ENCODE measurements around the gene NMD3.

The NMD3 gene

DNA sequence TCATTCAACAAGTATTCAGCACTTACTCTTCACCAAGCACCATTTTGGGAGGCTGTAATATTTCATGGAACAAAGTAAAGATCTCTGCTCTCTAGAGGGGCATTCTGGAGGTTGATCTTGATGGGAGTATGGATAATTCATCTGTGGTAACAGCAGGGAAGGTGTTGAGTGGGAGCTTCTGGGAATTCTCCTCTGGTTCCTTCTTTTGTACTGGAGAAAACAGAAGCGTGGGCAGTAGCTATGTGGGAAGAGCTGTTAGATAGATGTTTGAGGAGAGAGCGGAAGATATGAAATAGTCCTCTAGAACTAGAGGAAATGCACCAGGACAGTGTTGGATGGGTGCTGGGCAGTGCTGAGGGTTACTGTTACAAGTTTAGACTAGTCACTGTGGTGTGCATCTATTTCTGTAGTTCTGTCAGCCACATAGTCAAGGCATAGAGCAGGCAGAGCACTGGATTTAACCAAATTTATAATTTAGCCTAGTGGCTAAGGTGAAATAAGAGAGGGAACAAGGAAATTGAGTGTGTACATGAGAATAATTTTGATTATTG, 9.6 kb downstream of the NMD3 start:
- no peak for DNase-seq (ENCODE audit: low read depth in 1 of 2, low spot score in 1 of 2)

DNA sequence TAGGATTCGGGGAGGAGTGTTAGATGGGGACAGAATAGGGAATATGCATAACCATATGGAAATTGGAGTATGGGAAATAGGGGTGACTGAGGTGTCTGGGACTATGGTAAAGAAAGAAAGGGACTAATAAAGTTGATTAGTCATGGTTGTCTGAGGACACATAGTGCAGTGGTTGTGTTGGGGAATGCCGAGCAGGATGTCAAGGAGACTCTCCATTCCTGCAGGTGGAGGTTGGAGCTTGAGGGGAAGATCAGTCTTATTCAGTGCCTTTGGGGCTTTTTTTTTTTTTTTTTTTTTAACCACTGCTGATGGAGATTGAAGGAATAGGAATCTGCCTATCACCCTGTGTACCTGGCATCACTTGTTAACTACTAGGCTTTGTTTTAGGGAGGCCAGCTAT, 10.8 kb downstream of the NMD3 start:
- no peak for DNase-seq (ENCODE audit: low read depth in 1 of 2, low spot score in 1 of 2)

DNA sequence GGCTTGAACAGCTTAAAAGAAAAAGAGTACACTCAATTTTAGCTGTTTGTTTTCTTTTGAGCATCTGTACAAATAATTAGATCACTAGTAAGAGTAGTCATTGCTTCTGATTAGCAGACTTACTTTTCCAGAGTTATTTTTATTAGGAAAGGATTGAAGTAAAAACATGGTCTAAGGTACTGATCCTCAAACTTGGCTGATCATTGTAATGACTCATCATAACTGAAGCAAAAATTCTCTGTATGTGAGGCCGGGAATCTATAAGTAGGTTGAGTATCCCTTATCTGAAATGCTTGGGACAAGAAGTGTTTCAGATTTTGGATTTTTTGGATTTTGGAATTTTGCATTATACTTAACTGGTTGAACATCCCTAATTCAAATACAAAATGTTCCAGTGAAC, 12.4 kb downstream of the NMD3 start:
- no peak for DNase-seq (ENCODE audit: low read depth in 1 of 2, low spot score in 1 of 2)

DNA sequence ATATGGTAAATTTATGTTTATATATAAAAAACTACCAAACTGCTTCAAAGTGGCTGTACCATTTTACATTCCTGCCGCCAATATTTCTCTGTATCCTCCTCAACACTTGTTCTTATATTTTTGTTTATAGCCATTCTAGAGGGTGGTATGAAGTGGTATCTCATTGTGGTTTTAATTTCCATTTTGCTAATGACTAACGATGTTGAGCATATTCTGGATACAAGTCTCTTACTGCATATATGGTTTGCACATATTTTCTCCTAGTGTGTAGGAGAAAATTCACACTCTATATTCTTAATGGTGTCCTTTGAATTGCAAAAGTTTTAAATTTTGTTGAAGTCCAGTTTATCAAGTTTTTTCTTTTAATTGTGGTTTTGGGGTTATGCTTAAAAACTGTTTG, 15.1 kb downstream of the NMD3 start:
- no peak for DNase-seq (ENCODE audit: low read depth in 1 of 2, low spot score in 1 of 2)

DNA sequence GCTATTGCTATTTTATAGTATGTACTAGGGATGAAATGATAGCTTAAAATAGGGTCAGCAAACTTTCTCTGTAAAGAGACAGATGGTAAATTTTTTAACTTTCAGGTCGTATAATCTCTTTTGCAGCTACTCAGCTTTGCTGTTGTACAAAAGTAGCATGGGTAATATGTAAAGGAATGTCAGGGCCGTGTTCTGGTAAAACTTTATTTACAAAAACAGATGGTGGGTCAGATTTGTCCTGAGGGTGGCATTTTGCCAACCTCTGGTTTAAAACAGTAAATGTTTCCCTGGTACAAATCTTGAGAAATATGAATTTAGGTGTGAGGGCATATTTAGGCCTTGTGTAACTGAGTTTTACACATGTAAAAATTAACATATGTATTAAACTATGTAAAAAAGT, 18.6 kb downstream of the NMD3 start:
- DNase-seq (ENCODE audit: low read depth in 1 of 2, low spot score in 1 of 2) = no peak

DNA sequence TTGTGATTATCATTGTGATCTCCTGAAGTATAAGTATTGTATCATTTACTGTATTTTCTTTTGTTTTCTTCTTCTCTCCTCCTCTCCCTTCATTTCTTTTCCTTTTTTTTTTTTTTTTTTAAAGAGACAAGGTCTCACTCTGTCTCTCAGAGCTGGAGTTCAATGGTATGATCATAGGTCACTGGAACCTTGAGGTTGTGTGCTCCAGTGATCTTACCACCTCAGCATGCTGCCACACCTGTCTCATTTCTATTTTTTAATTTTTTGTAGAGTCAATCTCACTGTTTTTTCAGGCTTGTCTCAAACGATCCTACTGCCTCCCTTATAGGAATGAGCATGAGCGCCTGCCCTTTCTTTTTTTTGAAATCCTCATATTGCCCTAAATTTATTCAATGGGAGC, 23.4 kb downstream of the NMD3 start:
- DNase-seq (ENCODE audit: low read depth in 1 of 2, low spot score in 1 of 2) = no peak

DNA sequence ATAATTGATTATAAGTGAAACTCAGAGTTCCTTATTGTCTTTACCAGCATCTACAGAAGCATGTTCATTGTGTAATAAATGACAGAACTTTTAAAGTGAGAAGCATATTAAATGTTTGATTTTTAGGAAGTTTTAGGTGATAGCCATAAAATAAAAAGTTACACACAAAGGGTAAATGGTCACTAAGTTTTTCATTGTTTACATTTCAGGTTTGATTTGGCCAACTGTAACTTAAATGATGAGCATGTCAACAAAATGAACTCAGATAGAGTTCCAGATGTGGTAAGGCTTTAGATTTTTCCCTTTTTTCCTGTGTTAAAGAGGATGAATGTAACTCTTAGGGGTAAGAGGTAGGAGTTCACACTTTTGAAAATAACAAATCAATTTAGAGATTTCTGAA, 25.9 kb downstream of the NMD3 start:
- DNase-seq (ENCODE audit: low read depth in 1 of 2, low spot score in 1 of 2) = no peak

DNA sequence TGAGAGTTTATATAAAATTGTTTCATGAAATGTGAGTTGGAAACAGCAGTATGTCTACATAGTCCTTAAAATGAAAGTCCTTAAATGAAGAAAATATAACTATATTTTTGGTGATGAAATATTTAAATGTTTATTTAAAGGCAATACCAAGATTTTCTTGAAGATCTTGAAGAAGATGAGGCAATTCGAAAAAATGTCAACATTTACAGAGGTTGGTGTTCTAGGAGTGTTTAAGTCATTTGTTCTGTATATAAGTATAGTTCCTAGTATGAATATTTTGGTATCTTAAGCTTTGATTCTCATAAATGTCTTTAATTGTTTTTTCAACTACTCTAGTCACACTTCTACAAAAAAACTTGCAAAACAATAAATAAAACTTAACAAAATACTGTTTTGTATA, 29.0 kb downstream of the NMD3 start:
- DNase-seq (ENCODE audit: low read depth in 1 of 2, low spot score in 1 of 2) = no peak

DNA sequence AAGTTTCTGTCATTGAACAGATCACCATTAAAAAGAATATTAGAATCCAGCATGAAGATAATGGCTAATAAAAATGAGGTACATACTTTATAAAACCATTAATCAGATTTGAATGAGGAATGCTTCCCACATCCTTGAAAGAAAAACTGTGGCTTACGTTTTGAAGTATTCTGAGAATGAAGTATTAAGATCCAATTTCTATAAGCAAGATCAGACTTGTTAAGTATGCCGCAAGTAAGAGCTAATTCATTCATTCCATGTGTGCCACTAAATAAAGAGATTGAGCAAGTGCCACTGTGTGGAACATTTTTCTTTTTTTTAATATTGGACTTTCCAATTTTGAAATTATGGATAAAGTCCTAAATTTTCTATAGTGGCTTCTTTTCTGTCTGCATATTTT, 30.6 kb downstream of the NMD3 start:
- no peak for DNase-seq (ENCODE audit: low read depth in 1 of 2, low spot score in 1 of 2)

DNA sequence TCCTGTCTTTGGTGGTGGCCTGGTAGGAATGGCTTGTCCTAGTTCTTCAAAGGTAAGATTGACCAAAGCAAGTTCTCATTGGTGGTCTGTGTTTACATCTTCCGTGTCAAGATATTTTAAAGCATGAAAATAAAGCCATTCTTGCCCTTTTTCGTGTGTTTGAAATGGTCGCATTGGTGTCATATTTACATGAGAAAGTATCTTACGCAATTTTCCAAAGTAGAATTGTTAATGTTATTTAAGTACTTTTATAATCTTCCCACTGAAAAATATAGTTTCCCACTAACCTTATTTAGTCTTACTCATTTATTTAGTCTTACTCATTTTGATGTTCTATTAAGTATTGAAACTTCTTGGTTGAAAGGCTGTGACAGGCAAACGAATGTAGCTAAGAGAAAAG, 31.0 kb downstream of the NMD3 start:
- DNase-seq (ENCODE audit: low read depth in 1 of 2, low spot score in 1 of 2) = no peak

DNA sequence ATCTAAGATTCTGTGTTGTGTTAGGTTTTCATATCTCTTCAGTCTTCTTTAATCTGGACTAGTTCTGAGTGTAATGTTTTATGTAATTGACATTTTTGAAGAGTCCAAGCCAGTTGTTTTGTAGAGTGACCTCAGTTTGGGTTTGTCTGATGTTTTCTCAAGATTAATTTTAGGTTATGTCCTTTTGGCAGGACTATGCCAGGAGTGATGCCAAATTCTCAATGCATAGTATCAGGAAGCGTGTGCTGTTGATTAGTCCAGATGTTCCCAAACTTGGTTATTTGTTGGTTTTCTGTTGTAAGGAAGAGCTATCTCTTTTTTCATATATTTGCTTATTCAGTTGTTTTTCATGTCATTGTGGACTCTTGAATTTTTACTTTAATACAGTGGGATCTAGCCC, 32.6 kb downstream of the NMD3 start:
- DNase-seq (ENCODE audit: low read depth in 1 of 2, low spot score in 1 of 2) = no peak

DNA sequence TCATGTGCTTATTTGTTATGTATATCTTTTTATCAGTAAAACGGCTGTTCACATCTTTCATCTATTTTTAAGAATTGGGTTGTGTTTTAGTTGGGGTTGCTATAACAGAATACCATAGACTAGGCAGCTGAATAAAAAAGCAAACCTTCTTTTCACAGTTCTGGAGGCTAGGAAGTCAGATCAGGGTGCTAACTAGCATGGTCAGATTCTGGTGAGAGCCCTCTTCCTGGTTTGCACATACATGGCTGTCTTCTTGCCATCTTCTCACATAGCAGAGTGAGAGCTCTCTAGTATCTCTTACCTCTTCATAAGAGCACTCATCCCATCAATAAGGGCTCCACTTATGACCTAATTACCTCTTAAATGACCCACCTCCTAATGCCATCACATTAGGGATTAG, 33.8 kb downstream of the NMD3 start:
- no peak for DNase-seq (ENCODE audit: low read depth in 1 of 2, low spot score in 1 of 2)

DNA sequence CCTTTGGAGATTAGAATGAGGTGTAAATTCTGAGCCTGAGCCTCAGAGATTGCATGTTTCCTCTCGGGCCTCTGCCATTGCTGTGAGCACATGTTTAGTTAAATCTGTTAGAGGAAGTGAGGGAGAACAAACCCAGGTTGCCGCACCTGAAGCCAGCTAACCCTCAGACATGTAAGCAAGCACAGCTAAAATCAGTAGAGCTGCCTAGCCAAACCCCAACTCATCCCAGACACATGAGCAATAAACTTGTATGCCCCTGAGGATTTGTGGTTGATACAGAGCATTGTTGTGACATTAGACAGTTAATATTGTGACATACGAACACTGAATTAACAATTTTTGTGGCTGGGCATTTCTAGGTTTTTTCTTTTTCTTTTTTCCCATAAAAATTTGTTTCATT, 41.9 kb downstream of the NMD3 start:
- DNase-seq (ENCODE audit: low read depth in 1 of 2, low spot score in 1 of 2) = no peak

DNA sequence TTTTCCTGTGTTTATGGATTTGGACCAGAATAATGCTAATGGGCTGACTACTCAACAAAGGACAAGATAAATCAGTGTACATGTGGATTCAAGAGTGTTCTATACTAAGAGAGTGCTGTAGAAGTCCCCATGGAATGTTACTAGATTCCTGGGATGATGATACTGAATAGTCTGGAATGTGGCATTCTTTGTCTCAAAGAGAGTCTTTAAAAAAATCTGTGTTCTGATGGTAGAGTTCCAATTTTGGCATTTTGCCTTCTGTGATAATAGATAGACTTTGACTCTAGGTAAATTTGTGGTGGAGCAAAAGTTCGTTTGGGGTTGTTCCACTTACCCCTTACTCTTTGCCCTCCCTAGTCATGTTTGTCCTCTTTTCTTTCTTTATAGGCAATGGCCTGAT, 43.7 kb downstream of the NMD3 start:
- no peak for DNase-seq (ENCODE audit: low read depth in 1 of 2, low spot score in 1 of 2)

DNA sequence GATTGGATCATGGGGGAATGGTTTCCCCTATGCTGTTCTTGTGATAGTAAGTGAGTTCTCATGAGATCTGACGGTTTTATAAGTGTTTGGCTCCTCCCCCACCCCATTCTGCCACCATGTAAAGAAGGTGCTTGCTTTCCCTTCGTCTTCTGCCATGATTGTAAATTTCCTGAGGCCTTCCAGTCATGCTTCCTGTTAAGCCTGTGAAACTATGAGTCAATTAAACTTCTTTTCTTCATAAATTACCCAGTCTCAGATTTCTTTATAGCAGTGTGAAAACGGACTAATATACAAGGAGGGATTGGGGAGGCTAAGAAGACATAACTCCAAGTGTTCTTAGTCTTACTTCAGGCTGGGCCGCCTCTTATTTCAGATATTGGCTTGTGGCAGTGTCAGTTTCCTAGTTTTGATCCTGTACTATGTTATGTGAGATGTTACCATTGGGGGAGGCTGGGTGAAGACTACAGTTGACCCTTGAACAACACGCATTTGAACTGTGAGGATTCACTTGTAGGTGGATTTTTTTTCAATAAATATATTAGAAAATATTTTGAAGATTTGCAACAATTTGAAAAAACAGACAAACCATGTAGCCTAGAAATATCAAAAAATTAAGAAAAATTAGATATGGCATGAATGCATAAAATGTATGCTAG, 44.9 kb downstream of the NMD3 start:
- DNase-seq (ENCODE audit: low read depth in 1 of 2, low spot score in 1 of 2) = no peak

DNA sequence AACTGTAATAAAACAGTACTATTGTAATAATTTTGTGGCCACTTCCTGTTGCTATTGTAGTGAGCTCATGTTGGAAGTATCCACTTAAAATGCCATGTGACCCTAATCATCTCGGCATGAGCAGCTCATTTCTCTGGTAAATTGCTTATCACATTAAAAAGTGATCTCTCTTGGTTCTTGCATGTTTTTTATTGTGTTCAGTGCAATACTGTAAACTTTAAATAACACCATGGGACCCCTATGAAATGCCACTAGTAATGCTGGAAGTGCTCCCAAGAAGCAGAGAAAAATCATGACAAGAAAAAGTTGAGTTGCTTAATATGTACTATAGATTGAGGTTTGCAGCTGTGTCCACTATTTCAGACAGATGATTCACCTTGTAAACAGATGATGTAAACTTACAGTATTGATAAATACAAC, 45.6 kb downstream of the NMD3 start:
- DNase-seq (ENCODE audit: low read depth in 1 of 2, low spot score in 1 of 2) = no peak

DNA sequence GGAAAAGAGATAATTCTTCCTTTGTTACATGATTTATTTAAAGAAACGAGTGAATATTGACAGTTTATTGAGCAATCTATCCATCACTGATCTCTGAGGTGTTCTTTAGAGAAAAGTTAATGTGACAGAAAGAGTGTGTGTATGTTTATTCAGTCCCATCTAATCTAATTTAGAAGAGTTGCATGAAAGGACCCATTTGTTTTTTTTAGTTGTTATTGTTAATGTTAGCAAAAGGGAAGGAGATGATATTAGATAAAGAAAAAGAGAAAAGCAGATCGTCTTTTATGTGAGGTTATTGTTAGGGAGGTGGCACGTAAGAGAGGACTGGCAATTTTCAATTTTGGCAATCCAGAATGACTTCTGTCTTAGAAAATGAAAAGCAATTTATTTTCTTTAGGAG, 46.5 kb downstream of the NMD3 start:
- DNase-seq (ENCODE audit: low read depth in 1 of 2, low spot score in 1 of 2) = no peak

DNA sequence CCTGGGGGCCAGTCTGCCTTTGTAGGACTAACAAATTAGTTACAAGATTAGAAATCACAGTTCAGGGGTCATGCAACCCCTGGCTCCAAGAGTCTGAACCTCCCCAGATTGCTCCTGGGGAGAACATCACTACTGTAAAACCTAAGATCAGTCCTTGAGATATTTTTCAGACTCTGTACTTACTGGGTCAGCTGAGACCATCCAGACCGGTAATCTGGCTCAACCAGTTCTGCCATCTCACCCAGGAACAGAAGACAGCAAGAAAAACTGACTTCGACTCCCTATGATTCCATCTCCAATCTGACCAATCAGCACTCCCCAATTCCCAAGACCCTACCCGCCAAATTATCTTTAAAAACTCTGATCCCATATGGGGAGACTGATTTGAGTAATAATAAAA, 47.5 kb downstream of the NMD3 start:
- DNase-seq (ENCODE audit: low read depth in 1 of 2, low spot score in 1 of 2) = no peak

DNA sequence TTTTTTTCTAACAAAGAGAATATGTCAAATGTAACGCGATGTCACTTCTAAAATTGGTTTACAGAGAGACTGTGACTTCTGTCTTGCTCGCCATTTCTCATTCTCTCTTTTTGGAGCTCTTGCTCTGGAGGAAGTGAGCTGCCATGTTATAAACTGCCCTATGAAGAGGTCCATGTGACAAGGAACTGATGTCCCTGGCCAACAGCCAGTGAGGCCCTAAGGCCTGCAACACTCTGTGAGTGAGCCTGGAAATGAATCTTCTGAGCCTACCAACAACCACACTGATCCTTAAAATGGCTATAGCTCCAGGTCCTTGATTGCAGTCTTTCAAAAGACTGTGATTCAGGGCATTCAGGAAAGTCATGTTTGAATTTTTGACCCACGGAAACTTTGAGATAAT, 49.9 kb downstream of the NMD3 start:
- DNase-seq (ENCODE audit: low read depth in 1 of 2, low spot score in 1 of 2) = no peak

DNA sequence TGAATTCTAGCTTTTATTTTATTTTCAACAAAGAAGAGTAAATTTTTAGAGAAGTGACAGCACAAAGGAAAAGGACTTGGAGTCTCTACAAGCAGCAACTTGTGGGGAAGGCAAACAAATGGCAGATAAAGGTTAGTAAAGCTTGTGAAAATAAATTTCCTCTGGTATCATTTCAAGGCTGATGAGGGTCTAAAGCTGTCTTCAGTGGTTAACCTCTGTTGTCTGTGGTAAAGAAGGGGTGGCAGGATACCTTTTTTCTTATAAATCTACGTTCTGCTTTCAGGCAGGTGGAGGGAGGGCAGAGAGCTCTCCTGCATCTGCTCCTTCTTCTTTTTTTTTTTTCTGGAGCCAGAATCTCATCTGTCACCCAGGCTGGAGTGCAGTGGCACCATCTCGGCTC, 50.5 kb downstream of the NMD3 start:
- no peak for DNase-seq (ENCODE audit: low read depth in 1 of 2, low spot score in 1 of 2)

DNA sequence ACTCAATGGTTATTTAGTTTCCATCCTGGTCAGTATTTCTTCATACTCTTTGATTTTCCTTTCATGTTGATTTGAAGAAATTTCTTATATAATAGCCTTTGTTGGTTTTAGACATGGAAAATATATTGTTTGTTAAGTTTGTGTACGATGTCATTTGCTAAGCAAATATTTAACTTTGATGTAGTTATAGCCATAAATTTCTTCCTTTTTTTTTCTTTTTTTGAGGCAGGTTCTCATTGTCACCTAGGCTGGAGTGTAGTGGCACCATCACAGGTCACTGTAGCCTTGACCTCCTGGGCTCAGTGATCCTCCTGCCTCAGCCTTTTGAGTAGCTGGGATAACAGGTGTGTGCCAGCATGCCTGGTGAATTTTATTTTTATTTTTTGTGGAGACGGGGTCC, 51.4 kb downstream of the NMD3 start:
- no peak for DNase-seq (ENCODE audit: low read depth in 1 of 2, low spot score in 1 of 2)

DNA sequence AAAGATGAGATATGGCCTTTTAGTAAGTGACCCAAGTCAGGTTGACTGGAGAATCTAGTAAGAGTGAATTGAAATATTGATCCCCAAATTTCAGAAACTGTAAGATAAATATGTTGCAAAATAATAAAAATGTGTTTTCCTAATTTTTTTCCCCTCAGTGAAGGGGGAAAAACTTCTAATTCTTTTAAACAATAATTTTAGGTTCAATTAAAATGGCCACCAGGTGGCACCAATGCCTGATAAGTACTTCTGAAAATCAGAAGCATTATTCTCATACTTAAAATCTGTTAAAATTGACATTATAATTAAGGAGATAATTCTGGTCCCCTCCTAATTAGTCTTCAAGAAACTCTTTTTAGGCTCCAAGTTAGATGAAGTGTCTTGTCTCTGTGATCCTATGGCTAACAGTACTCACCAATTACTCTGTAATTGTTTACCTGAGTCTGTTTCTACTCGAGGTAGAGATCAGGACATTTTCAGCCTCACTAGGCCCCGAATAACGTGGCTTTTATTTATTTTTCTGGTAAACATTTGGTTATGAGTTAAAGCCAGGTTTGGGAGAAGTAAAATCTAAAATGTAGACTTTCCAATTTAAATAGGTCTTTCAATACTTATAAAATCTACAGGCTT, 52.6 kb downstream of the NMD3 start:
- DNase-seq (ENCODE audit: low read depth in 1 of 2, low spot score in 1 of 2) = no peak

DNA sequence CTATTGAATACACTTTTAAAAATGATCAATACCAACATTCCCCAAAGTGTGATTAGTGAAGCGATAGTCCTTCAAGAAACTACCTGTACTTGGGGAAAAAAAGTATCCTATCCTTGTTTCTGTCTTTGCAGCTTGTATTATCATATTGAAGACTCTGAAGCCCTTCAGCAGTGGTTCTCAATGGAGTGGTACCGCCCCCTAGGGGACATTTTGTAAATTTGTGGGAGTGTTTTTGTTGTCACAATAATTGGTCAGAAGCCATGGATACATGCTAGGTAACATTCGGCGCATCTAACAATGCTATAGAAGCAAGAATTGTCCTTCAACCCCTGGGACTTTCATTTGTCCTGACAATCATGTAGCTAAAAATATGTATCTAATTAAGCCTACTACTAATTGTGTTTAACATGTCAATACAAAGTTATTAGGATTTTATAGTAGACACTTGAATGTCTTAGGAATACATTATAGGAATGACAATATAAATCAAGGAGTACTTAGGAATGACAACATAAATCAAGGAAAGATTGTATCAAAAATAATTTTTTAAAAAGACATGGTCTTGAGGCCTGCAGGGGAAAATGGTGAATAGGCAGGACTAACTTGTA, 53.7 kb downstream of the NMD3 start:
- no peak for DNase-seq (ENCODE audit: low read depth in 1 of 2, low spot score in 1 of 2)

Data from stimulated activated CD4-positive, alpha-beta T cell treated with anti-CD3 and anti-CD28 coated beads, Interleukin-15, amount 100 ng/mL, for 1 hour (primary cell).